K562 (cell line): Measurements from ENCODE around the gene TEPSIN. TPM values are rescaled to one million over a fixed set of nuclear protein-coding genes. Genes with fewer than 3 reads are reported as not detected.

Source experiments
- CHD4 ChIP-seq: fragments of 200-600 bp; sonication (generic); IDR thresholded peaks from 3 replicates; pipeline ENCODE4 v1.6.1; 2012; ENCODE audit warnings: low read depth, mild to moderate bottlenecking, mixed read lengths, low read length, inconsistent platforms; ENCODE audit not compliant: insufficient read depth, insufficient replicate concordance, poor library complexity, severe bottlenecking
- CTBP1 ChIP-seq: fragments of 450-650 bp; IDR thresholded peaks from 2 replicates; pipeline ENCODE4 v1.6.1; 2016; ENCODE audit warnings: borderline replicate concordance
- KAT2B ChIP-seq: IDR thresholded peaks from one replicate; pipeline ENCODE4 v1.6.1; 2012; ENCODE audit warnings: low read depth, mild to moderate bottlenecking, control low read depth, inconsistent platforms, low read length, moderate library complexity
- ZNF23 ChIP-seq: fragments of 250-450 bp; sonication (Bioruptor Pico); IDR thresholded peaks from 2 replicates; pipeline ENCODE4 v1.4.0; 2020; ENCODE audit warnings: mild to moderate bottlenecking
- polyA plus RNA-seq, 8 experiments: library from polyadenylated mRNA; depleted of rRNA in 4 of 8; stranded (reverse) in 5 of 8; unstranded in 3 of 8; fragments of >200 nt; fragmentation: Nextera tagmentation in 2 of 8; fragmentation: Illumina TruSeq in 1 of 8; extraction: Ambion mirVana in 2 of 8; extraction: Trizol in 1 of 8; gene quantifications; 2 replicates each; pipeline versions ENCODE4 v1.2.1 to v1.2.3, GENCODE V29; 2011 to 2014; ENCODE audit warnings: inconsistent platforms in 1 of 8, missing spikeins in 1 of 8
- total RNA-seq, 7 experiments: library from RNA; depleted of rRNA in 6 of 7; stranded (reverse); fragments of >200 nt in 6 of 7; fragmentation: Illumina TruSeq in 2 of 7; extraction: Trizol in 2 of 7; gene quantifications; 2 replicates each; pipeline versions ENCODE4 v1.2.1 to v1.2.3, GENCODE V29; 2011 to 2021; ENCODE audit warnings: low replicate concordance in 1 of 7
- TF ChIP-seq, protein P1 (sequence below): fragments of 450-650 bp; IDR thresholded peaks from 2 replicates; pipeline ENCODE4 v1.7.0; 2016; ENCODE audit warnings: borderline replicate concordance
- TF ChIP-seq, protein P2 (sequence below): fragments of 250-450 bp; sonication (Bioruptor Pico); IDR thresholded peaks from 2 replicates; pipeline ENCODE4 v1.5.0; 2021; ENCODE audit warnings: mild to moderate bottlenecking, borderline replicate concordance
- TF ChIP-seq, protein P3 (sequence below), 2 experiments: fragments of 150-350 bp in 1 of 2; IDR thresholded peaks; 2 replicates each; pipeline ENCODE4 v1.6.1; 2012 to 2016; ENCODE audit warnings: low read depth in 2 of 2, low read length in 2 of 2, mild to moderate bottlenecking in 1 of 2, moderate library complexity in 1 of 2
- TF ChIP-seq, protein P4 (sequence below), 2 experiments: fragments of 450-650 bp; IDR thresholded peaks; 2 replicates each; pipeline ENCODE4 v1.6.1; 2016; ENCODE audit warnings: mild to moderate bottlenecking in 2 of 2, borderline replicate concordance in 1 of 2, low read depth in 1 of 2, moderate library complexity in 1 of 2

The TEPSIN gene
- total and polyA plus RNA-seq, 9 of the 15 experiments (the other 6 are each of a cell fraction or from before 2014, with no cell fraction given), result 0.80 to 29.8 (median 5.3) TPM

DNA sequence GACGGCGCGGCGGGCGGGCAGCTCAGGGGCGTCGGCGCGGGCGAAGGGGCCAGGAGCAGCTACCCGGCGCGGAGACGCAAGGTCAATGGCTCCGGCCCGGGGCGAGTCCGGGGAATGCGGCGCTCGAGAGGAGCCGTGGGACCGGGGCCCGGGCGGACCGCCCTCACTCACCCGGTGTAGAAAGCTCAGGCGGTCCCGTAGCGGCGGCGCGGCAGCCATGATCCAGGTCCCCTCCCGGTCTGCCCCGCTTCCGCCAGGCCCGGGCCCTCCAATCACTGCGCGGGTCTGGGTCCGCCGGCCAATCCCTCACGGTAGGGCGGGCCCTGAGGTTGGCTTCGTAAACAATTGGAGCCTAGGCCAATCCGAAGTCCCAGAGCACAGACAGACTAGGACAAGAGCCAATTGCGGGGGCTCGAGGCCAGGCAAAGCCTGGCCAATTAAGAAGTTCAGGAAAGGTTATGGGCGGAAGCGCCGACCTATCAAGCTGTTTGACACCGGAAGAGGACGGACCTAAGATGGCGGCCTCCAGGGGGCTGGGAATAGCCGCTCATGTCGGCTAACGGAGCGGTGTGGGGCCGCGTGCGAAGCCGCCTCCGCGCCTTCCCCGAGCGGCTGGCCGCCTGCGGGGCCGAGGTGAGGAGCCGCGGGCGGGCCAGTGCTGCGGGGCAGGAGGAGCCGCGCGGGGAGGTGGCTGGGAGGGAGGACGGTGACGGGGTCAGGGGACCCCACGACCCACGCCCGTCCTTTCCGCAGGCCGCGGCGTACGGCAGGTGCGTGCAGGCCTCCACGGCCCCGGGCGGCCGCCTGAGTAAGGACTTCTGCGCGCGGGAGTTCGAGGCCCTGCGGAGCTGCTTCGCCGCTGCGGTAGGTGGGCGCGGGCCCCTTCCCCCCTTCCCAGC is at the start of gene TEPSIN, which contains the start of gene NDUFAF8 (continued):
- TF ChIP-seq, protein P1, sequence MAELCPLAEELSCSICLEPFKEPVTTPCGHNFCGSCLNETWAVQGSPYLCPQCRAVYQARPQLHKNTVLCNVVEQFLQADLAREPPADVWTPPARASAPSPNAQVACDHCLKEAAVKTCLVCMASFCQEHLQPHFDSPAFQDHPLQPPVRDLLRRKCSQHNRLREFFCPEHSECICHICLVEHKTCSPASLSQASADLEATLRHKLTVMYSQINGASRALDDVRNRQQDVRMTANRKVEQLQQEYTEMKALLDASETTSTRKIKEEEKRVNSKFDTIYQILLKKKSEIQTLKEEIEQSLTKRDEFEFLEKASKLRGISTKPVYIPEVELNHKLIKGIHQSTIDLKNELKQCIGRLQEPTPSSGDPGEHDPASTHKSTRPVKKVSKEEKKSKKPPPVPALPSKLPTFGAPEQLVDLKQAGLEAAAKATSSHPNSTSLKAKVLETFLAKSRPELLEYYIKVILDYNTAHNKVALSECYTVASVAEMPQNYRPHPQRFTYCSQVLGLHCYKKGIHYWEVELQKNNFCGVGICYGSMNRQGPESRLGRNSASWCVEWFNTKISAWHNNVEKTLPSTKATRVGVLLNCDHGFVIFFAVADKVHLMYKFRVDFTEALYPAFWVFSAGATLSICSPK, result no peak
- TF ChIP-seq CTBP1 (no peak), ZNF23 (no peak), KAT2B (no peak), CHD4 (no peak)
- TF ChIP-seq, protein P2, sequence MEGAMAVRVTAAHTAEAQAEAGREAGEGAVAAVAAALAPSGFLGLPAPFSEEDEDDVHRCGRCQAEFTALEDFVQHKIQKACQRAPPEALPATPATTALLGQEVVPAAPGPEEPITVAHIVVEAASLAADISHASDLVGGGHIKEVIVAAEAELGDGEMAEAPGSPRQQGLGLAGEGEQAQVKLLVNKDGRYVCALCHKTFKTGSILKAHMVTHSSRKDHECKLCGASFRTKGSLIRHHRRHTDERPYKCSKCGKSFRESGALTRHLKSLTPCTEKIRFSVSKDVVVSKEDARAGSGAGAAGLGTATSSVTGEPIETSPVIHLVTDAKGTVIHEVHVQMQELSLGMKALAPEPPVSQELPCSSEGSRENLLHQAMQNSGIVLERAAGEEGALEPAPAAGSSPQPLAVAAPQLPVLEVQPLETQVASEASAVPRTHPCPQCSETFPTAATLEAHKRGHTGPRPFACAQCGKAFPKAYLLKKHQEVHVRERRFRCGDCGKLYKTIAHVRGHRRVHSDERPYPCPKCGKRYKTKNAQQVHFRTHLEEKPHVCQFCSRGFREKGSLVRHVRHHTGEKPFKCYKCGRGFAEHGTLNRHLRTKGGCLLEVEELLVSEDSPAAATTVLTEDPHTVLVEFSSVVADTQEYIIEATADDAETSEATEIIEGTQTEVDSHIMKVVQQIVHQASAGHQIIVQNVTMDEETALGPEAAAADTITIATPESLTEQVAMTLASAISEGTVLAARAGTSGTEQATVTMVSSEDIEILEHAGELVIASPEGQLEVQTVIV, result no peak
- TF ChIP-seq, protein P3, sequence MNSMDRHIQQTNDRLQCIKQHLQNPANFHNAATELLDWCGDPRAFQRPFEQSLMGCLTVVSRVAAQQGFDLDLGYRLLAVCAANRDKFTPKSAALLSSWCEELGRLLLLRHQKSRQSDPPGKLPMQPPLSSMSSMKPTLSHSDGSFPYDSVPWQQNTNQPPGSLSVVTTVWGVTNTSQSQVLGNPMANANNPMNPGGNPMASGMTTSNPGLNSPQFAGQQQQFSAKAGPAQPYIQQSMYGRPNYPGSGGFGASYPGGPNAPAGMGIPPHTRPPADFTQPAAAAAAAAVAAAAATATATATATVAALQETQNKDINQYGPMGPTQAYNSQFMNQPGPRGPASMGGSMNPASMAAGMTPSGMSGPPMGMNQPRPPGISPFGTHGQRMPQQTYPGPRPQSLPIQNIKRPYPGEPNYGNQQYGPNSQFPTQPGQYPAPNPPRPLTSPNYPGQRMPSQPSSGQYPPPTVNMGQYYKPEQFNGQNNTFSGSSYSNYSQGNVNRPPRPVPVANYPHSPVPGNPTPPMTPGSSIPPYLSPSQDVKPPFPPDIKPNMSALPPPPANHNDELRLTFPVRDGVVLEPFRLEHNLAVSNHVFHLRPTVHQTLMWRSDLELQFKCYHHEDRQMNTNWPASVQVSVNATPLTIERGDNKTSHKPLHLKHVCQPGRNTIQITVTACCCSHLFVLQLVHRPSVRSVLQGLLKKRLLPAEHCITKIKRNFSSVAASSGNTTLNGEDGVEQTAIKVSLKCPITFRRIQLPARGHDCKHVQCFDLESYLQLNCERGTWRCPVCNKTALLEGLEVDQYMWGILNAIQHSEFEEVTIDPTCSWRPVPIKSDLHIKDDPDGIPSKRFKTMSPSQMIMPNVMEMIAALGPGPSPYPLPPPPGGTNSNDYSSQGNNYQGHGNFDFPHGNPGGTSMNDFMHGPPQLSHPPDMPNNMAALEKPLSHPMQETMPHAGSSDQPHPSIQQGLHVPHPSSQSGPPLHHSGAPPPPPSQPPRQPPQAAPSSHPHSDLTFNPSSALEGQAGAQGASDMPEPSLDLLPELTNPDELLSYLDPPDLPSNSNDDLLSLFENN (IDR thresholded peaks at IDR 0.05; ENCODE audit: low read depth in 2 of 2, low read length in 2 of 2), result no peak
- TF ChIP-seq, protein P4, sequence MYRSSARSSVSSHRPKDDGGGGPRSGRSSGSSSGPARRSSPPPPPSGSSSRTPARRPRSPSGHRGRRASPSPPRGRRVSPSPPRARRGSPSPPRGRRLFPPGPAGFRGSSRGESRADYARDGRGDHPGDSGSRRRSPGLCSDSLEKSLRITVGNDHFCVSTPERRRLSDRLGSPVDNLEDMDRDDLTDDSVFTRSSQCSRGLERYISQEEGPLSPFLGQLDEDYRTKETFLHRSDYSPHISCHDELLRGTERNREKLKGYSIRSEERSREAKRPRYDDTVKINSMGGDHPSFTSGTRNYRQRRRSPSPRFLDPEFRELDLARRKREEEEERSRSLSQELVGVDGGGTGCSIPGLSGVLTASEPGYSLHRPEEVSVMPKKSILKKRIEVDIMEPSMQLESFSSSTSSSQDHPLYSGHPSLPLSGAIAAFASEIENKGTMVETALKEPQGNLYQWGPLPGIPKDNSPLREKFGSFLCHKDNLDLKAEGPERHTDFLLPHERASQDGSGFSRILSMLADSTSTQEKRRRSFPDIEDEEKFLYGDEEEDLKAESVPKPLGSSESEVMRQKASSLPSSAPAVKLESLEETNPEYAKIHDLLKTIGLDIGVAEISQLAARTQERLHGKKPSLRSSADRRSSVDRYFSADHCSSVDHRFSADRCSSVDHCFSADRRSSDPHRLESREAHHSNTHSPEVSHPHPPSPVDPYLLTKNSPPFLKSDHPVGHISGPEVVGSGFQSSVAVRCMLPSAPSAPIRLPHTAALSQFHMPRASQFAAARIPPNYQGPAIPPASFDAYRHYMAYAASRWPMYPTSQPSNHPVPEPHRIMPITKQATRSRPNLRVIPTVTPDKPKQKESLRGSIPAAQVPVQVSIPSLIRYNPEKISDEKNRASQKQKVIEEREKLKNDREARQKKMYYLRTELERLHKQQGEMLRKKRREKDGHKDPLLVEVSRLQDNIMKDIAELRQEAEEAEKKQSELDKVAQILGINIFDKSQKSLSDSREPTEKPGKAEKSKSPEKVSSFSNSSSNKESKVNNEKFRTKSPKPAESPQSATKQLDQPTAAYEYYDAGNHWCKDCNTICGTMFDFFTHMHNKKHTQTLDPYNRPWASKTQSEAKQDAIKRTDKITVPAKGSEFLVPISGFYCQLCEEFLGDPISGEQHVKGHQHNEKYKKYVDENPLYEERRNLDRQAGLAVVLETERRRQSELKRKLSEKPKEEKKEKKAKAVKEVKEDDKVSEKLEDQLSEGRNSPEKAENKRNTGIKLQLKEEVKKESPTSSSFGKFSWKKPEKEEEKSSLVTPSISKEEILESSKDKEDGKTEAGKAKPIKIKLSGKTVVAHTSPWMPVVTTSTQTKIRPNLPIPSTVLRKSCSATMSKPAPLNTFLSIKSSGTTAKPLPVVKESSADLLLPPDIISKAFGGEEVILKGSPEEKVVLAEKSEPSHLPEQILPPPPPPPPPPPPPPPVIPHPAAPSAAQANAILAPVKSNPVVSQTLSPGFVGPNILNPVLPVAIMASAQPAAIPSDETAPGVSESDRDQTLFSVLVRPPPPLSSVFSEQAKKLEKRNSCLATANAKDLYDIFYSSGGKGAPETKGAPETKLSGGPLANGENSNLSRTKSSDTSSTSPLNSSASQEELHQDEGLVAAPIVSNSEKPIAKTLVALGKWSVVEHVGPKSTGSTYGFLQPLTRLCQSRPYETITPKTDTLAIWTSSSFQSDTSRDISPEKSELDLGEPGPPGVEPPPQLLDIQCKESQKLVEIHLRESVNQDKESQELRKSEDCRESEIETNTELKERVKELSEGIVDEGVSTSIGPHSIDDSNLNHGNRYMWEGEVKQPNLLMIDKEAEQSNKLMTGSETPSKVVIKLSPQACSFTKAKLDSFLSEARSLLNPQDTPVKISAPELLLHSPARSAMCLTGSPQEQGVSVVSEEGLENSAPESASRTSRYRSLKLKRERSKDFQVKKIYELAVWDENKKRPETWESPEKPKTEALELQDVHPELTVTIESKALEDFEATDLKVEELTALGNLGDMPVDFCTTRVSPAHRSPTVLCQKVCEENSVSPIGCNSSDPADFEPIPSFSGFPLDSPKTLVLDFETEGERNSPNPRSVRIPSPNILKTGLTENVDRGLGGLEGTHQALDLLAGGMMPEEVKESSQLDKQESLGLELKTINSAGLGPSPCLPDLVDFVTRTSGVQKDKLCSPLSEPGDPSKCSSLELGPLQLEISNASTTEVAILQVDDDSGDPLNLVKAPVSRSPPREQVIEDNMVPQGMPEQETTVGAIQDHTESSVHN (IDR thresholded peaks at IDR 0.05; ENCODE audit: borderline replicate concordance in 1 of 2, low read depth in 1 of 2), result no peak
